HUES6 (cell line): Measurements from ENCODE around the gene SVEP1.

Experiments
- H3K27ac ChIP-seq: 2 replicates; pipeline ENCODE4 v1.7.0; 2013; ENCODE audit warnings: low read depth, mild to moderate bottlenecking, low read length, inconsistent platforms
- H3K27me3 ChIP-seq: 2 replicates; pipeline ENCODE4 v1.6.1; 2013; ENCODE audit warnings: low read length; ENCODE audit not compliant: control insufficient read depth, insufficient read depth
- H3K36me3 ChIP-seq: 2 replicates; pipeline ENCODE4 v1.6.1; 2013; ENCODE audit warnings: low read length; ENCODE audit not compliant: control insufficient read depth, insufficient read depth
- H3K4me1 ChIP-seq: 2 replicates; pipeline ENCODE4 v1.6.1; 2013; ENCODE audit warnings: low read length; ENCODE audit not compliant: control insufficient read depth, insufficient read depth
- H3K4me3 ChIP-seq: 2 replicates; pipeline ENCODE4 v1.5.1; 2013; ENCODE audit warnings: low read depth, low read length
- H3K9ac ChIP-seq: one replicate; pipeline ENCODE4 v1.6.1; 2013; ENCODE audit warnings: mild to moderate bottlenecking, low read length
- H3K9me3 ChIP-seq: 2 replicates; pipeline ENCODE4 v1.6.1; 2013; ENCODE audit warnings: low read depth, low read length; ENCODE audit not compliant: control insufficient read depth, insufficient read depth

Gene SVEP1

GRCh38 chr9:110476251-110476650, 103.3 kb downstream of the SVEP1 start:
- Histone ChIP-seq H3K36me3 (no peaks in the 10 kb centered on the region), H3K4me3 (no peak overlapping the region), H3K27me3 (no peaks in the 10 kb centered on the region), H3K4me1 (peaks cover 3% of the 10 kb centered on the region; the same call in 1 of the 2 replicates), H3K9ac (no peak overlapping the region), H3K9me3 (no peaks in the 10 kb centered on the region), H3K27ac (no peak overlapping the region)

GRCh38 chr9:110472111-110472510, 107.4 kb downstream of the SVEP1 start:
- no peak overlapping the region for H3K27ac ChIP-seq
- no peaks in the 10 kb centered on the region for H3K9me3 ChIP-seq
- H3K9ac ChIP-seq, result no peak overlapping the region
- H3K36me3 ChIP-seq, result no peaks in the 10 kb centered on the region
- H3K4me1 ChIP-seq, result peaks cover 3% of the 10 kb centered on the region; the same call in 1 of the 2 replicates
- H3K4me3 ChIP-seq, result no peak overlapping the region
- no peaks in the 10 kb centered on the region for H3K27me3 ChIP-seq

GRCh38 chr9:110468950-110469349, 110.6 kb downstream of the SVEP1 start:
- 0 out of 2 replicates have a peak, but pooled peaks cover 3% of the 10 kb centered on the region for H3K4me1 ChIP-seq
- no peaks in the 10 kb centered on the region for H3K36me3 ChIP-seq

GRCh38 chr9:110465190-110465589, 114.4 kb downstream of the SVEP1 start:
- H3K36me3 ChIP-seq, result no peaks in the 10 kb centered on the region
- H3K27me3 ChIP-seq, result no peaks in the 10 kb centered on the region
- H3K4me1 ChIP-seq, result 0 out of 2 replicates have a peak, but pooled peaks cover 3% of the 10 kb centered on the region
- no peak overlapping the region for H3K4me3 ChIP-seq
- H3K27ac ChIP-seq, result no peak overlapping the region
- no peaks in the 10 kb centered on the region for H3K9me3 ChIP-seq
- H3K9ac ChIP-seq, result no peak overlapping the region

More at GRCh38 chr9:110468950-110469349, 110.6 kb downstream of the SVEP1 start:
- Histone ChIP-seq H3K4me3 (no peak overlapping the region), H3K27me3 (no peaks in the 10 kb centered on the region), H3K27ac (no peak overlapping the region), H3K9me3 (no peaks in the 10 kb centered on the region), H3K9ac (no peak overlapping the region)

- Histone ChIP-seq H3K4me1 (0 out of 2 replicates have a peak, but pooled peaks cover 3% of the 10 kb centered on the region), H3K27me3 (no peaks in the 10 kb centered on the region), H3K9ac (no peak overlapping the region), H3K36me3 (no peaks in the 10 kb centered on the region), H3K27ac (no peak overlapping the region), H3K9me3 (no peaks in the 10 kb centered on the region), H3K4me3 (no peak overlapping the region)
These were observed 115.2 kb downstream of the SVEP1 start for GRCh38 chr9:110464321-110464720.

- H3K36me3 ChIP-seq, result no peaks in the 10 kb centered on the region
- no peak overlapping the region for H3K4me3 ChIP-seq
- H3K4me1 ChIP-seq, result 0 out of 2 replicates have a peak, but pooled peaks cover 3% of the 10 kb centered on the region
- H3K27ac ChIP-seq, result no peak overlapping the region
- H3K27me3 ChIP-seq, result no peaks in the 10 kb centered on the region
- H3K9me3 ChIP-seq, result no peaks in the 10 kb centered on the region
- H3K9ac ChIP-seq, result no peak overlapping the region
These were observed 116.0 kb downstream of the SVEP1 start for GRCh38 chr9:110463499-110463898.

- Histone ChIP-seq H3K9ac (no peak overlapping the region), H3K9me3 (no peaks in the 10 kb centered on the region), H3K27ac (no peak overlapping the region), H3K36me3 (no peaks in the 10 kb centered on the region), H3K27me3 (no peaks in the 10 kb centered on the region), H3K4me3 (no peak overlapping the region), H3K4me1 (no peaks in the 10 kb centered on the region)
These were observed 122.3 kb downstream of the SVEP1 start for GRCh38 chr9:110457245-110457644.

GRCh38 chr9:110456681-110457080, 122.9 kb downstream of the SVEP1 start:
- Histone ChIP-seq H3K4me3 (no peak overlapping the region), H3K27ac (no peak overlapping the region), H3K9me3 (no peaks in the 10 kb centered on the region), H3K9ac (no peak overlapping the region), H3K27me3 (no peaks in the 10 kb centered on the region), H3K4me1 (no peaks in the 10 kb centered on the region), H3K36me3 (no peaks in the 10 kb centered on the region)

GRCh38 chr9:110455860-110456259, 123.7 kb downstream of the SVEP1 start:
- H3K4me3 ChIP-seq, result no peak overlapping the region
- no peaks in the 10 kb centered on the region for H3K4me1 ChIP-seq
- H3K9ac ChIP-seq, result no peak overlapping the region
- no peaks in the 10 kb centered on the region for H3K27me3 ChIP-seq
- H3K9me3 ChIP-seq, result no peaks in the 10 kb centered on the region
- H3K27ac ChIP-seq, result no peak overlapping the region
- no peaks in the 10 kb centered on the region for H3K36me3 ChIP-seq

GRCh38 chr9:110452227-110452801, 127.2 kb downstream of the SVEP1 start:
- H3K9ac ChIP-seq, result no peak overlapping the region
- no peaks in the 10 kb centered on the region for H3K36me3 ChIP-seq
- no peaks in the 10 kb centered on the region for H3K9me3 ChIP-seq
- H3K27me3 ChIP-seq, result no peaks in the 10 kb centered on the region
- H3K4me1 ChIP-seq, result no peaks in the 10 kb centered on the region
- no peak overlapping the region for H3K4me3 ChIP-seq
- H3K27ac ChIP-seq, result no peak overlapping the region

- no peak overlapping the region for H3K4me3 ChIP-seq
- H3K9me3 ChIP-seq, result no peaks in the 10 kb centered on the region
- H3K27ac ChIP-seq, result no peak overlapping the region
- H3K36me3 ChIP-seq, result no peaks in the 10 kb centered on the region
- H3K4me1 ChIP-seq, result no peaks in the 10 kb centered on the region
- H3K27me3 ChIP-seq, result no peaks in the 10 kb centered on the region
- H3K9ac ChIP-seq, result no peak overlapping the region
These were observed 127.8 kb downstream of the SVEP1 start for GRCh38 chr9:110451726-110452125.
